Anterior cingulate cortex (tissue), 58 donors: ENCODE data around the gene CRYGN.

Source experiments
- DNase-seq, 58 donors: peaks; one replicate each; lab custom pipeline; 2025; lab: John Stamatoyannopoulos, UW

The CRYGN gene

DNA sequence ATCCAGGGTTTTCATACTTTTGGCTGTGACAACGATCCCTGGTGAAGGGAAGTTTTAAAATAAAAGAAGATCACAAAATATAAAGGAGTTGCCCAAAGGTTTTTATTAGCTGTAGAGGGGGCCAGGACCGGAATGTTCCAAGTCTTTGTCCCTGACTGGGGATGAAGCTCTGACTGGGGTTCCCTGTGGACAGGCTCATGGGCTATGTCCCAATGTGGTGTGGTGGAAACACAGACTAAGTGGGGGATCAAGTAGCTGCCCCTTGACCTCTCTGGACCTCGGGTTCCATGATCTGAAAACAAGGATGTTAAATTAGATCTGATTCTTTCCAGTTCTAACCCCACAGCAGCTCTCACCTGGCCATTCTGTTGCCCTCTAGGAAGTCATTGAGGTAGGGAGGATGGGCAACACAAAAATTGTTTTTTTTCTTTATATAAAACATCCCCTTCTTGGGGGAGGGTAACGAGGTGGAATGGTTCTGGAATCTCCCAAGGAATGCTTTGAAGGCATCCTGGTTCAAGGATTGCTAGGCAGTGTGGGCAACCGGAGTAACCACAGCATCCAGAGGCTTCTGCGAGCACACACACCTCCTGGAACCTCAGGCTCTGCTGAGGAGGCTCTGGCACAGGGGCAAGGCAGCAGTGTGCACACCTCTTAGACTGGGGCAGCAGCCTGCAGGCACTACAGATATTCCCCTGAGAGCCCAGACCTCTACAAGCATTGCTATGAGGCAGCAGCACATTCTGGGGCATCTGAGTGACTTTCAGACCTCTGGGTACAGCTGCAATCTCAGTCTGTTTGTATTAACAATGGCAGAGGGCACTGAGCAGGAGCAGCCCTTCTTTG lies 21.4 kb upstream of the CRYGN start:
- DNase-seq: no peak

DNA sequence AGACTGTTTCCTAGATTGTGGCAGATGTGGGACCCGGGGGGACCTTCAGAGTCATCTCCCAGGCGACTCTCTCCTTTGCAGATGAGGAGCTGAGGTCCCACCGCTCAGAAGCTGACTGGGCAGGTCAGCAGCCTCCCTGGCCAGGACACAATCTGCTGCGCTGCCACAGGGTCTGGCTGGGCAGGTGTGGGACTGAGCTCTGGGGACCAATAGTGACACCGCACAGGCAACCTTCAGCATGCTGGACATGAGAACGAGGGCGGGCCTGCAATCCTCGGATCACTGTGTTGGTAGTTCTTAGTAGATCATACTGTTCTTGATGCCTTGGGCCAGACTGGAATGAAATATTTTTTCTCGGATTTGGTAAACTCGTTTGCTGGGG lies 20.5 kb upstream of the CRYGN start:
- DNase-seq: peak in 3 of 58 donors; percentile 29 to 56 (median 42)

DNA sequence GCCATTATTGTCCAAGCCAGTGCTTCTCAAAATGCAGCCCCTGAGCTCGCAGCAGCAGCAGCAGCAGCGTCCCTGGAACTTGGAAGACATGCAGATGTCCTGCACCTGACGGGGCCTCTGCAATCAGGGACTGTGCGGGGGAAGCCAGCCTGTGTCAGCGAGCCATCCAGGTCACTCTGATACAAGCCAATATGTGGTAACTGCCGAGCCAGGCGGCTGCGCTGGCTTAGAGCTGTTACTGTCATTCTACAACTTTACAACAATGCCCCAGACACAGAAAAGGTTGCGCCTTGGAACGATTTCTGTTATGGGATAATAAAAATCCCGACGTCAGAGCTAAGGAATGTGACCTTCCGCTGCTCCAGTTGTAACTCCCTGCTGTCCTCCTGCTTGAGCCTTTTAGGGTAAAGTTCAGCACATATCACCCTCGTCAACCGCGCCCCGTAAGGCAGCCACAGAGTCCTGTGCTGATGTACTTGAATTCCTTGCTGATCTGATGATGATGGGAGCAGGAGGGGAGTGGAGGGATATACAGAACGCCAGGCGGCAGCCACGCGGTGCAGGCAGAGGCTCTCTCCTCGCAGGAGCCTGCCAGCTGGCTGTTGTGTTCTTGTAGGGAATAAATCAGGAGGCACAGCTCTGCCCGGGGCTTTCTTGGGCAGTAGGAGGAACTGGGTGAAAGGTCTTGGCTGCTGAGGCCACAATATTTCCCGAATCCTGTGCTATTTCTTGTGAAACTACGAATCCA lies 20.0 kb upstream of the CRYGN start:
- peak in 55 of 58 donors; percentile 10 to 87 (median 64) for DNase-seq

DNA sequence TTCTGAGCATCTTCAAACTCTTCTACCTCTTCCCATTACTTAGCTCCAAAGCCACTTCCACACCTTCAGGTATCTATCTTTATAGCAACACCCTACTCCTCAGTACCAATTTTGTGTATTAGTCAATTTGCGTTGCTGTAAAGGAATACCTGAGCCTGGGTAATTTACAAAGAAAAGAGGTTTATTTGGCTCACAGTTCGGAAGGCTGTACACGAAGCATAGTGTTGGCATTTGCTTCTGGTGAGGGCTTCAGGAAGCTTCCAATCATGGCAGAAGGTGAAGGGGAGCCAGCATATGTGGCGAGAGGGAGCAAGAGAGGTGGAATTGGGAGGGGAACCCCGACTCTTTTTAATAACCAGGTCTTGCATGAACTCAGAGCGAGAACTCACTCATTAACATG lies 17.6 kb upstream of the CRYGN start:
- DNase-seq: no peak

DNA sequence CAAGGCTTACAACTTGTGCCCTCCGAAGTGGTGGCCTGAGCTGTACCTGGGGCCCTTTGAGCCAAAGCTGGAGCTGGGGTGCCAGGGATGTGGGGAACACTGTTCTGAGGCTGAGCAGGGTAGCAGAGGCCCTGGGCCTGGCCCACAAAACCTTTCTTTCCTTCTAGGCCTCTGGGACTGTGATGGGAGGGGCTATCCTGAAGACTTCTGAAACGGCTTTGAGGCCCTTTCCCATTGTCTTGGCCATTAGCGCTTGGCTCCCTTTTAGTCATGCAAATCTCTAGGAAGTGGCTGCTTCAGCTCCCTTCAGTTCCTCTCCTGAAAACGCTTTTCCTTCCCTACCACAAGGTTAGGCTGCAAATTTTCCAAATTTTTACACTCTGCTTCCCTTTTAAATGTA lies 16.8 kb upstream of the CRYGN start:
- no peak for DNase-seq

DNA sequence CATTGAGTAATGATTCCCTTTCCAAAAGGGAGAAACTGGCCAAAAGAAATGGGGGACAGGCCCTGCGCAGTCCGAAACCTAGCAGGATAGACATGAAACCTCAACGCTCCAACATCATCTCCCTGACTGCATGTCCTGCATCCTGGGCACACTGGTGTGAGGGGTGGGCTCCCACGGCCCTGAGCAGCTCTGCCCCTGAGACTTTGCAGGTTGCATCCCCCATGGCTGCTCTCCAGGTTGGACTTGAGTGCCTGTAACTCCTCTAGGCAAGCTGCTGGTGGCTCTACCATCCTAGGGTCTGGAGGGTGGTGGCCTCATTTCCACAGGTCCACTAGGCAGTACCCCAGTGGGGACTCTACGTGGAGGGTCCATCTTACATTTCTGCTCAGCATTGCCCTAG lies 16.3 kb upstream of the CRYGN start:
- DNase-seq: no peak

DNA sequence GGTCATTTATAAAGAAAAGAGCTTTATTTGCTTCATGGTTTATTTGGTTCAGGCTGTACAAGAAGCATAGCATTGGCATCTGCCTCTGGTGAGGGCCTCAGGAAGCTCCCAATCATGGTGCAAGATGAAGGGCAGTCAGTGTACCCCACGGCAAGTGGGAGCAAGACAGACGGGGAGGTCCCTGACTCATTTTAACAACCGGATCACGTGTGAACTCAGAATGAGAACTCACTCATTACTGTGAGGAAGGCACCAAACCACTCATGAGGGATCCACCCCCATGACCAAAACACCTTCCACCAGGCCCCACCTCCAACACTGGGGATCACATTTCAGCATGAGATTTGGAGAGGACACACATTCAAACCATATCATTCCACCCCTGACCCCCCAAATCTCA lies 15.7 kb upstream of the CRYGN start:
- DNase-seq: no peak

DNA sequence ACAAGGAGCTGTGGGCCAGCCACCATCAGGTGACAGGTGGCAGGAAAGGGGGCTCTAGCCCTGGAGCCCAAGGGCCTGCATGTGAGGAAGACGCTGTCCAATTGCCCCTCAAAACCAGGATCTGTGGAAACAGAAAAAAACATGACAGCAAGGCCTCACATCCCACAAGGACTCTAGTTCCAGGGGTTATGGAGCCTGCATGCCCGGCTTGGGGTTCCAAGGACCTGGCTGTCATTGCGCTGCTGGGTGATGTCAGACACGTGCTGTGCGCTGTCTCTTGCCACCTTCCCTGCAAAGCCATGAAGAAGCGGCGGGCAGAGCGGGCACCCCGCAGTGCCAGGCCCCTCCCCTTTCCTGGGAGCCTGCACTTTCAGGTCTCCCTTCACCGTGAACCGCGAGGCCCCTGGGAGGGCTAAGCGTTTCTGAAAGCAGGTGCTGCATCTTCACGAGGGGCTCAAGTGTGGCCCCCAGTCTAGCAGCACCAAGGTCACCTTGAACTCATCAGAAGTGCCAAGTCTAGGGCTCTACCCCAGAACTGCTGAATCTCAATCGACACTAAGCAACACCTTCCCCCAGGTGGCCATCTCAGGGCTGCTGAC lies 15.1 kb upstream of the CRYGN start:
- no peak for DNase-seq

DNA sequence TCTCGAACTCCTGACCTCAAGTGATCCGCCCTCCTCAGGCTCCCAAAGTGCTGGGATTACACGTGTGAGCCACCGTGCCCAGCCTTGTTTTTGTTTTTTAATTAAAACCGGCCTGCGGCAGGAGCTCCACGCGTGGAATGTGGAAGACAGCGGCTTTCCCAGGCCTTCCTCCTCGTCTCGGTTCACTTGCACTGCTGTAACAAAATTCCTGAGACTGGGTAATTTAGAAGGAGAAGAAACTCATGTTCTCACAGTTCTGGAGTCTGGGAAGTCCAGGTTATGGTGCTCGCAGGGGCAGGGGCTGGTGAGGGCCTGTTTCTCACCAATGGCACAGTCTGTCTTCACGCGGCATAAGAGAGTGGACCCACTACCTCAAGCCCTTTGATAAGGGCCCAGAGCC lies 14.4 kb upstream of the CRYGN start:
- DNase-seq: no peak

DNA sequence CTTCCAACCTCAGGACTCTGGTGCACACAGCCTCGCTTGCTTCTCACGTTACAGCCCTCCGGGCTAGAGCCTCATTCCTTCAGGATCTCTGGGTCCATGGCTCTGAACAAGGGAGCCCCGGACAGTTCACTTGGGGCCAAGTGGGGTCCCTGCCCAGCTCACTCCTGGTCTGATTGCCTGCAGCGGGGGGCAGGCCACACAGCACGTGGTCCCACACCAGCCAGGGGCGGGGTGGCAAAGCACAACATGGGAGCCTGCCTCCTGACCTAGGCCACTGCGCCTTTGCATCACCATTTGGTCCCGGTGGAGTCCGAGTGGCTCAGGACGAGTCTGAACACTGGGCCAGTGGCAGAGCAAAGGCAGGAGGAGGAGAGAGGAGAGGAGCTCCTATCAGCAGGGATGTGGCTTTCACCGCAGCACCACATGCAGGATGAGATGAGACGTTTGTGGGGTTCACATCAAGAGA lies 13.4 kb upstream of the CRYGN start:
- DNase-seq: no peak

DNA sequence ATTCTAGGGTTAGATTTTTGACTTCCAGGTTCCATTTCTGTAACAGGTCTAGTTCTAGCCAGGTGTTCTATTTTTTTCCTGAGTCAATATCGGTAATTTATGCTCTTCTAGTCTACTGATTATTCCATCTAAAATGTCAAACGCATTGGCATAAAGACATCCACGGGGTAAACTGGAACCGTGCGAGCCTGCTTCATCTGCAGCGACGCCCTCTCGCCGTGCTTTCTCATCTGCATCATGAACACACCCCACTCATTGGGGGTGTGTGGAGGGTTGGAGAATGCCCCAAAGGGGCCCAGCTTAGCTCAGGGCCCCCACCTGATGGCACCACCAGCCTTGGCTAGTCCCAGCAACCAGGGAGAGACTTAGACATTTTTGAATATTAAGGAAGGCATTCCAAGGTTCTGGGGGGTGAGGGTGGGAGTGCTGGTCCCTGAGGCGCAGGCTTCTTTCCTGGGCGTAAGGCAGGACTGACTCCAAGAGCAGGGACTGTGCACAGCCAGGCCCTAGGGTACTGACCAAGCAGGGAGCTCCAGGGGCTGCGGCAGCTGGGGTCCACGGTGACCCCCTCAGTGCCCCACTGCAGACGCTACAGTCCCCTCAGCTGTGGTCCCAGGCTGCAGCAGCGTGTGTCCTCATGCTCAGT lies 12.9 kb upstream of the CRYGN start:
- DNase-seq: no peak

DNA sequence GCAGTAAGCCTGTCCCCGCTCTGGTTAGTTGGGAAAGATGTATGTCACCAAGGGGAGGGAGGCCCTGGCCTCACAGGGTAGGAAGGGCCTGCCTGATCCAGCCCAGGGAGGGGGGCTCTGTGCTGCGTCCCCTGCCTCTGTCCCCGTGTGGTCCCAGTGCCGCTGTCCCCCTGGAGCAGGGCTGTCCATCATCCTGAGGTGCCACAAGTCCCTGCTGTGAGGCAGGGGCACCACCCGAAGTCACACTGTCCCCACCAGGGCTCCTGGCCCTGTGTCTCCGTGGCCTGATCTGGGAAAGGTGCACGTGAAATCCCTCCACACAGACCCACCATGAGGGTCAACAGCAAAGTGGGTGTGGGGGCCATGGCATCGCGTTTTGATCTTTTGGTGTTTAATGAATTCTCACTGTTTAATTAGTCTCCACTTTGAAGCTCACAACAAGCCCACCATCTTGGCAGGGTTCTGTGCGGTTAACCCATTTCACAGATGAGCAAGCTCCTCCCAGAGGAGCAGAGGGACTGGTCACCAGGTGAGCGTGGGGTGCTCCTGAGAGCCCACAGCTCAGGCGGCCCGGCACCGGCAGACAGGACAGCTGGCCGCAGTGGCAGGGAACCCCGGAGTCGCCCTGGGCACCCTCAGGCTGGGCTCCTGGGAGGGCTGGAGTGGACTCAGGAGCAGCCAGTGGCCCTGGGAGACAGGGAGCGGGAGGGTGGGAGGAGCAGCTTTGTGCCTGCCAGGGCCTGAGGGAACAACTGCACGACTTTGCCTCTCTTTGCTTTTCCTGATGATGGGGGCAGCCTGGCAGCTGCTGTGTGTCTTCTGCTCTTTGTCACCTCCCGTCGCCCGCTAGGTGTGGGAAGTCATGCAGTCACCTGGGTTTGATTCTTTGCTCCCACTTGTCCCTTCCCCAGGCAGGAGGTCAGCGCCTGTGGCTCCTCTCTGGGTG lies 12.0 kb upstream of the CRYGN start:
- no peak for DNase-seq

DNA sequence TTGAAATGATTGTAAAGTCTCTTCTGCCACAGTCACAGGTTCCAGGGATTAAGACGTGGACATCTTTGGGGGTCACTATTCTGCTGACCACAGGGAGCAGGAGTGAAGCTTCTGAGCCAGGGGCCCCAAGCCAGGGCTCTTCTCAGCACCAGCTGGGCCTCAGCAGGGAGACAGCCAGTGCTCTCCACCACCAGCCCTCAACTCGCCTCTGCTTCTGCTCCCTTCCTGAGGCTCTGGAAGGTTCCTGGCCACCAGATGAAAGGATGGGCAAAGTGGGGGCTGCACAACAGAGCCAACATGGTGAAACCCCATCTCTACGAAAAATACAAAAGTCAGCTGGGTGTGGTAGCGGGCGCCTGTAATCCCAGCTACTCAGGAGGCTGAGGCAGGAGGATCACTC lies 11.2 kb upstream of the CRYGN start:
- DNase-seq: no peak

DNA sequence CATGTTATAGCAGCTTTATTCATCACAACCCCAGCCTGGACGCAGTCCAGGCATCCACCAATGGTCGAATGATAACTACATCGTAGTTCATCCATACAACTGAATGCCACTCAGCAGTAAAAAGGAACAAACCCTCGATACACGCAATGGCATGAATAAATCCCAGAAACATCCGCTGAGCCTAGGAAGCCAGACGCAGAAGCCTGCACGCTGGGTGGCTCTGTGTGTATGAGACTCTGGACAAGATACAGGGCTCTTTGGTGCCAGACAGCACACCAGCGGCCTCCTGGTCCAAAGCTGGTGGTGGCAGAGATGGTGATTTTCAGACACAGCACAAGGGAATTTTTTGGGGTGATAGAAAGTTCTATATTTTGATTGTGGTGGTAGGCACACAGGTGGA lies 10.0 kb upstream of the CRYGN start:
- no peak for DNase-seq

DNA sequence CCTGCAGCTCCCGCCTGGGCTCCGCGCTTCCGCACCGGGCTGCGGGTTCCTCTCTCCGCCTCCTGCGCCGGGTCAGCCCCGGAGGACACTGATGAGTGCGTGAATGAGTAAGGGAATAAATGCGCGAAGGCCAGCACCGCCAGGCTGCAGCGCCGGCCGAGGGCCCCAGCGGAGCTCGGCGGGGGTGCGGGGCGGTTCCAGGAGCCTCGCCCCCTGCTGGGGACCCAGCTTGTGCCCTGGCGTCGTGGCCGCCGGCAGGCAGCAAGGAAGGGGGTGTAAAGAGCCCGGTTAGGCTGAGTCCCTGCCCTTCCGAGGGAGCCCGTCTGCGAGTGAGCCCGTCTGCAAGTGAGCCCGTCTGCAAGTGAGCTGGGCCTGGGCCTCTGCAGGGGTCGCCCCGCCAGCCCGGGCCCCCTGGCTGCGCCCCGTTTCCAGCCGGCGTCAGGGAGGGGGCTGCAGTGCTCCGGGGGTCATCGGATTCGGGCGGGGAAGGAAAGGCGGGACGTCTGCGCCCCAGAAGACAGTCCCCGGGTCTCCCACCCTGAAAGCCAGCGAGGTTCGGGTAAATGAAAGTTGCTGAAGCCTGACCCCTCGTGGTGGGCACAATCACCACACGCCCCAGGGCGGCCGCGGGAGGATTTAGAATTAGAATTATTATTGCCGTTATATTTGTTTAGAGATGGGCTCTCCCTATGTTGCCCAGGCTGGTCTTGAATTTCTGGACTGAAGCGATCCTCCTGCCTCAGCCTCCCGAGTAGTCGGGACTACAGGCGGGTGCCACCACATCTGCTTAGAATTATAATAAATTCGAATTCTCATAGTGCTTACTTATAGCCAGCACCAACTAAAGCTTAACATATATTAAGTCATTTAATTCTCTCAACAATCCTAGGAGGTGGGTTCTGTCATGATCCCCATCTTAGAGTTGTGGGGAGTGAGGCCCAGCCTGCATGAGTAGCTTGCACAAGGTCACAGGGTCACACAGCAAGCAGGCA lies 8.6 kb upstream of the CRYGN start:
- DNase-seq: peak in 38 of 58 donors; percentile 6 to 64 (median 41)

DNA sequence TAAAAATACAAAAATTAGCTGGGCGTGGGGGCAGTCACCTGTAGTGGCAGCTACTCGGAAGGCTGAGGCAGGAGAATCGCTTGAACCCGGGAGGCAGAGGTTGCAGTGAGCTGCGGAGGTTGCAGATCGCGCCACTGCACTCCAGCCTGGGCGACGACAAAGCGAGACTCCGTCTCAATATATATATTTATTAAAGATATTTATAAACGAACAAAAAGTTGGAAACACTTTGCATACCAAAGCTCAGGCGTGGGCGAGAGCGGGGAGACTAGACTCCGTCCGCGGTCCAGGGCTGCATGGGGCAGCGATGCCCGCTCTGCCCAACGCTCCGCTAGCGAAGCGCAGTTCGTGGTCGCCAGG lies 7.9 kb upstream of the CRYGN start:
- DNase-seq: no peak

DNA sequence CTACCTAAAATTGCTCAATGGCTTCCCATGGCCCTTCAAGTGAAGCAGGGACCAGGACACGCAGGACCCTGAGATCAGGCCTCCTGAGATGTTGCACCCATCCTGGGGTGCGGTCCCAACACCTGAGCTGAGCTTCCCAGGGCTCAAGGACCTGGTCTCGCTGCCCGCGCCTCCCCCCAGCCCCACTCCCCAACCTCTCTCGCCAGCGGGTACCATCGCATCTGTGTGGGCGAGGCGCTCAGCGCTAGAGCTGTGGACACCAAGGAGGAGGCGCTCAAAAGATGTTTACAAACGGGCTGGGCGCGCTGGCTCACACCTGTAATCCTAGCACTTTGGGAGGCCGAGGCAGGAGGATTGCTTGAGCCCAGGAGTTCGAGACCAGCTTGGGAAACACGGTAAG lies 7.4 kb upstream of the CRYGN start:
- DNase-seq: no peak

DNA sequence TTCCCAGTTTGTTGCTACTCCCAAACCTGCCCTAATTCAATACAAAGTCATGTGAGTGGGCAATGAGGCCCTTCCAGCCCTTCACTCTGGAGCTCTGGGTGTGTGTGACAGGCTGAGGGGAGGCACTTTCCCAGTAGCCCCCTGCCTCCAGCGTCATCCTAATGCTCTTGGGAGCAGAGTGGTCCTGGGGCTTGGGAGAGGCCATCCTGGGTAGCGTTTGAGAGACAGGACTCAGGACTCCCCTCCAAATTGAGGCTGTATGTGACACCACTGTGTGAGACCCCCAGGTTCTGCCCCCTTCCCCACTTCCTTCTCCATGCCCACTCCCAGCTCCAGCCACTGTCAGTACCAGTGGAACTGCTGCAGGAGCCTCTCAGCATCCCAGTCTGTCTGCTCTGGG lies 6.5 kb upstream of the CRYGN start:
- no peak for DNase-seq

DNA sequence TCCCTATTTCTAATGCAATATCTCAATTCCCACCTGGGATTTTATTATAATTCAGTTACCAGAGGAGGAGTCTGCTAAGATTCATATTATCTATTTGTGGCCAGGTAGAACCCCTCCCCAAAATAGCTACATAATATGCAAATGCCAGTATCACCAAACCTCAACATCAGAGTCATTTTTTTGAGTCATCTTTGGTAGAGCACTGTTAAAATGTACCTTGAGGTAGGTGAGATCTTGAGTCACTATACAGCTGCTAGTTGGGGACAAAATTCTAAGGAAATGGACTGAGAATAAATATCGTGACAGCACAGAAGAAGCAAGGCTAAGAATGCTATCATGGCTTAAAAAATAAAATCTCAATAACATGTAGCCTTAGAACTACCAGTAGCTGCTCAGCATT lies 4.7 kb upstream of the CRYGN start:
- no peak for DNase-seq
